Liver (tissue), 3 donors: Measurements from ENCODE around the gene STARD3.

Experiments
- FOXA1 ChIP-seq: IDR thresholded peaks from 2 replicates; pipeline ENCODE4 v1.6.1; 2016; ENCODE audit warnings: antibody characterized with exemption
- GABPA ChIP-seq, 2 donors: IDR thresholded peaks in 1 of 2; conservative IDR thresholded peaks in 1 of 2; 2 replicates each; pipeline ENCODE4 v1.6.1; 2016; ENCODE audit warnings: antibody characterized with exemption in 2 of 2, mild to moderate bottlenecking in 1 of 2, moderate library complexity in 1 of 2
- HNF4A ChIP-seq, 2 donors: conservative IDR thresholded peaks; 2 replicates each; pipeline ENCODE4 v1.6.1; 2016; ENCODE audit warnings: antibody characterized with exemption in 2 of 2, mild to moderate bottlenecking in 2 of 2
- SP1 ChIP-seq: IDR thresholded peaks from 2 replicates; pipeline ENCODE4 v1.6.1; 2018; ENCODE audit warnings: antibody characterized with exemption, mild to moderate bottlenecking
- TF ChIP-seq, protein P1 (sequence below): fragments of 150-350 bp; IDR thresholded peaks from 2 replicates; pipeline ENCODE4 v1.5.1; 2017; ENCODE audit warnings: improper control_type of control experiment, low read depth, low read length; ENCODE audit not compliant: missing input control
- TF ChIP-seq, protein P2 (sequence below): IDR thresholded peaks from 2 replicates; pipeline ENCODE4 v1.6.1; 2016; ENCODE audit warnings: antibody characterized with exemption
- TF ChIP-seq, protein P3 (sequence below): IDR thresholded peaks from 2 replicates; pipeline ENCODE4 v1.6.1; 2016; ENCODE audit warnings: antibody characterized with exemption
- TF ChIP-seq, protein P4 (sequence below): IDR thresholded peaks from 2 replicates; pipeline ENCODE4 v1.6.1; 2016; ENCODE audit warnings: antibody characterized with exemption, mild to moderate bottlenecking
- donor health status: healthy.
- donor health status: healthy.

DNA sequence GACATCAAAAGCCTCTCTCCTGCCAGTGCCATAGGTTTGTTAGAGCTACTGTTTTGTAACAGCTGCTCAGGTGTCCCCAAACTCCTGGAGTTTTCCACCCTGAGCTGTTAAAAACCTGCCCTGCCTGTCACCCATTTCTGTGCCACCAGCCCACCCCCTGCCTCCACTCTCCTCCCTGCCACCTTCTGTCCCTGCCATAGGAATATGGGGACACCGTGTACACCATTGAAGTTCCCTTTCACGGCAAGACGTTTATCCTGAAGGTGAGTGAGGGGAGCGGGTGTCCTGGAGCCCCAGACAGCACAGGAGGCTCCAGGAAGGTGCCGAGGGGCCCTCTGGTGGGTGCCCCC, 23.0 kb downstream of the STARD3 start:
- TF ChIP-seq, protein P1, sequence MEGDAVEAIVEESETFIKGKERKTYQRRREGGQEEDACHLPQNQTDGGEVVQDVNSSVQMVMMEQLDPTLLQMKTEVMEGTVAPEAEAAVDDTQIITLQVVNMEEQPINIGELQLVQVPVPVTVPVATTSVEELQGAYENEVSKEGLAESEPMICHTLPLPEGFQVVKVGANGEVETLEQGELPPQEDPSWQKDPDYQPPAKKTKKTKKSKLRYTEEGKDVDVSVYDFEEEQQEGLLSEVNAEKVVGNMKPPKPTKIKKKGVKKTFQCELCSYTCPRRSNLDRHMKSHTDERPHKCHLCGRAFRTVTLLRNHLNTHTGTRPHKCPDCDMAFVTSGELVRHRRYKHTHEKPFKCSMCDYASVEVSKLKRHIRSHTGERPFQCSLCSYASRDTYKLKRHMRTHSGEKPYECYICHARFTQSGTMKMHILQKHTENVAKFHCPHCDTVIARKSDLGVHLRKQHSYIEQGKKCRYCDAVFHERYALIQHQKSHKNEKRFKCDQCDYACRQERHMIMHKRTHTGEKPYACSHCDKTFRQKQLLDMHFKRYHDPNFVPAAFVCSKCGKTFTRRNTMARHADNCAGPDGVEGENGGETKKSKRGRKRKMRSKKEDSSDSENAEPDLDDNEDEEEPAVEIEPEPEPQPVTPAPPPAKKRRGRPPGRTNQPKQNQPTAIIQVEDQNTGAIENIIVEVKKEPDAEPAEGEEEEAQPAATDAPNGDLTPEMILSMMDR, result no peak
- TF ChIP-seq, protein P2, sequence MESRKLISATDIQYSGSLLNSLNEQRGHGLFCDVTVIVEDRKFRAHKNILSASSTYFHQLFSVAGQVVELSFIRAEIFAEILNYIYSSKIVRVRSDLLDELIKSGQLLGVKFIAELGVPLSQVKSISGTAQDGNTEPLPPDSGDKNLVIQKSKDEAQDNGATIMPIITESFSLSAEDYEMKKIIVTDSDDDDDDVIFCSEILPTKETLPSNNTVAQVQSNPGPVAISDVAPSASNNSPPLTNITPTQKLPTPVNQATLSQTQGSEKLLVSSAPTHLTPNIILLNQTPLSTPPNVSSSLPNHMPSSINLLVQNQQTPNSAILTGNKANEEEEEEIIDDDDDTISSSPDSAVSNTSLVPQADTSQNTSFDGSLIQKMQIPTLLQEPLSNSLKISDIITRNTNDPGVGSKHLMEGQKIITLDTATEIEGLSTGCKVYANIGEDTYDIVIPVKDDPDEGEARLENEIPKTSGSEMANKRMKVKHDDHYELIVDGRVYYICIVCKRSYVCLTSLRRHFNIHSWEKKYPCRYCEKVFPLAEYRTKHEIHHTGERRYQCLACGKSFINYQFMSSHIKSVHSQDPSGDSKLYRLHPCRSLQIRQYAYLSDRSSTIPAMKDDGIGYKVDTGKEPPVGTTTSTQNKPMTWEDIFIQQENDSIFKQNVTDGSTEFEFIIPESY, result no peak
- TF ChIP-seq, protein P3, sequence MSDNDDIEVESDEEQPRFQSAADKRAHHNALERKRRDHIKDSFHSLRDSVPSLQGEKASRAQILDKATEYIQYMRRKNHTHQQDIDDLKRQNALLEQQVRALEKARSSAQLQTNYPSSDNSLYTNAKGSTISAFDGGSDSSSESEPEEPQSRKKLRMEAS, result no peak
- TF ChIP-seq SP1 (no peak), GABPA (IDR thresholded peaks at IDR 0.05 in 1 of 2, conservative IDR thresholded peaks at IDR 0.05 in 1 of 2) (no peak), HNF4A (conservative IDR thresholded peaks at IDR 0.05) (no peak), FOXA1 (no peak)
- TF ChIP-seq, protein P4, sequence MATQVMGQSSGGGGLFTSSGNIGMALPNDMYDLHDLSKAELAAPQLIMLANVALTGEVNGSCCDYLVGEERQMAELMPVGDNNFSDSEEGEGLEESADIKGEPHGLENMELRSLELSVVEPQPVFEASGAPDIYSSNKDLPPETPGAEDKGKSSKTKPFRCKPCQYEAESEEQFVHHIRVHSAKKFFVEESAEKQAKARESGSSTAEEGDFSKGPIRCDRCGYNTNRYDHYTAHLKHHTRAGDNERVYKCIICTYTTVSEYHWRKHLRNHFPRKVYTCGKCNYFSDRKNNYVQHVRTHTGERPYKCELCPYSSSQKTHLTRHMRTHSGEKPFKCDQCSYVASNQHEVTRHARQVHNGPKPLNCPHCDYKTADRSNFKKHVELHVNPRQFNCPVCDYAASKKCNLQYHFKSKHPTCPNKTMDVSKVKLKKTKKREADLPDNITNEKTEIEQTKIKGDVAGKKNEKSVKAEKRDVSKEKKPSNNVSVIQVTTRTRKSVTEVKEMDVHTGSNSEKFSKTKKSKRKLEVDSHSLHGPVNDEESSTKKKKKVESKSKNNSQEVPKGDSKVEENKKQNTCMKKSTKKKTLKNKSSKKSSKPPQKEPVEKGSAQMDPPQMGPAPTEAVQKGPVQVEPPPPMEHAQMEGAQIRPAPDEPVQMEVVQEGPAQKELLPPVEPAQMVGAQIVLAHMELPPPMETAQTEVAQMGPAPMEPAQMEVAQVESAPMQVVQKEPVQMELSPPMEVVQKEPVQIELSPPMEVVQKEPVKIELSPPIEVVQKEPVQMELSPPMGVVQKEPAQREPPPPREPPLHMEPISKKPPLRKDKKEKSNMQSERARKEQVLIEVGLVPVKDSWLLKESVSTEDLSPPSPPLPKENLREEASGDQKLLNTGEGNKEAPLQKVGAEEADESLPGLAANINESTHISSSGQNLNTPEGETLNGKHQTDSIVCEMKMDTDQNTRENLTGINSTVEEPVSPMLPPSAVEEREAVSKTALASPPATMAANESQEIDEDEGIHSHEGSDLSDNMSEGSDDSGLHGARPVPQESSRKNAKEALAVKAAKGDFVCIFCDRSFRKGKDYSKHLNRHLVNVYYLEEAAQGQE, result no peak
